Breast epithelium (tissue), 4 donors: ENCODE results near the gene ANKRD49. TPM values are rescaled to one million over a fixed set of nuclear protein-coding genes. Genes with fewer than 3 reads are reported as not detected.
"Not testable (repeated sequence)": the region's sequence is repeated elsewhere in the genome, so short reads cannot be mapped to it uniquely, and the experiment has no call there.

Experiments
- DNase-seq, 2 donors: peaks; one replicate each; pipeline ENCODE4 v3.0.0-alpha.2; 2019; ENCODE audit warnings: low spot score in 2 of 2
- H3K27ac ChIP-seq, 2 donors: fragments of 200-600 bp; sonication (generic) in 1 of 2; one replicate each; pipeline ENCODE4 v1.5.1; 2016 to 2019; ENCODE audit warnings: mild to moderate bottlenecking in 1 of 2
- H3K27me3 ChIP-seq, 2 donors: fragments of 200-600 bp; sonication (generic) in 1 of 2; one replicate each; pipeline versions ENCODE4 v1.5.1 to v1.6.0; 2017 to 2019; ENCODE audit warnings: control low read depth in 1 of 2, mild to moderate bottlenecking in 1 of 2
- H3K36me3 ChIP-seq: fragments of 200-600 bp; one replicate; pipeline ENCODE4 v1.5.1; 2019
- H3K4me1 ChIP-seq, 2 donors: fragments of 200-600 bp; sonication (generic); one replicate each; pipeline ENCODE4 v1.5.1; 2016 to 2019; ENCODE audit warnings: control low read depth in 1 of 2
- H3K4me3 ChIP-seq, 3 donors: fragments of 200-600 bp; sonication (generic); 1 replicate in 2 of 3; 2 replicates in 1 of 3; pipeline ENCODE4 v1.5.1; 2016 to 2019; ENCODE audit warnings: mild to moderate bottlenecking in 3 of 3, moderate library complexity in 2 of 3
- H3K9me3 ChIP-seq, 2 donors: fragments of 200-600 bp; sonication (generic) in 1 of 2; one replicate each; pipeline ENCODE4 v1.5.1; 2016 to 2019; ENCODE audit warnings: control low read depth in 1 of 2
- POLR2A ChIP-seq: fragments of 450-650 bp; IDR thresholded peaks from one replicate; pipeline ENCODE4 v1.6.1; 2016; ENCODE audit warnings: antibody characterized with exemption, mild to moderate bottlenecking, moderate library complexity
- POLR2AphosphoS5 ChIP-seq, 3 donors: sonication (generic); formaldehyde crosslinking; IDR thresholded peaks; one replicate each; pipeline ENCODE4 v1.6.1; 2017; ENCODE audit warnings: antibody characterized with exemption in 3 of 3
- intact Hi-C: fragments of 100-400 bp; cut with DNase I; formaldehyde crosslinking; loops from one replicate; pipeline ENCODE4 v1.15.1; 2023; ENCODE audit warnings: low total_unique reads
- total RNA-seq, 3 donors: library from RNA; depleted of rRNA; stranded (reverse); fragments of >200 nt; gene quantifications; one replicate each; pipeline ENCODE4 v1.1.0, GENCODE V29; 2016
- TF ChIP-seq, protein P1 (sequence below), 3 donors: fragments of 450-650 bp; IDR thresholded peaks; one replicate each; pipeline ENCODE4 v1.5.1; 2016 to 2017; ENCODE audit warnings: antibody characterized with exemption in 3 of 3, mild to moderate bottlenecking in 3 of 3, moderate library complexity in 3 of 3

Gene ANKRD49
- total RNA-seq, 3 donors from 2014 or later, result 18.4 to 23.6 (median 21.3) TPM

GRCh38 chr11:94494126-94494680 is 419 bp downstream of the ANKRD49 start:
- Histone ChIP-seq H3K4me3 (peak overlapping the region; percentile 90 to 96 (median 91)), H3K27ac (peak overlapping the region; percentile 85 to 87), H3K27me3 (no peaks in the 10 kb centered on the region), H3K4me1 (peaks cover 0 to 7% of the 10 kb centered on the region in 2 donors), H3K36me3 (no peaks in the 10 kb centered on the region), H3K9me3 (no peaks in the 10 kb centered on the region)
- TF ChIP-seq POLR2AphosphoS5 (IDR thresholded peaks at IDR 0.05), result no peak
- intact Hi-C loops, result no loop called here
- no peak for DNase-seq

DNA sequence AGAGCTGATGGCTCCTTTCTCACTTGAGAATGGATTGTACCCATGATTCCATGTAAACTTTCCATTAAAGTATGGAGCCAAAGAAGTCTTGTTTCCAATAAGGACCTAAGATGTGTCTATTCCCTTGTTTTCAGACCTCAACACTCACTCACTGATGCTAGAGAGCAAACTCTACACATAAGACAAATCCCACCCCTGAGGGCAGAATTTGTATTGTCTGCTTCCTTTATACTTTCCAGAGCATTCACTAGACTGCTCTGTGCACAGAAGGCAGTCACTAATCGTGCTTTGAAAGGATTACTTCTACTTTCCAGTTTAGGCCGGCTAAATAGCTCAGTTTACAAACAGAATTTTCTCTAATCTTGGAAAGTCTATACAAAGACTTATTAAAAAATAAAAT is 6.4 kb downstream of the ANKRD49 start:
- Histone ChIP-seq H3K4me1 (no peaks in the 10 kb centered on the region), H3K27me3 (no peaks in the 10 kb centered on the region), H3K36me3 (no peaks in the 10 kb centered on the region), H3K27ac (no peak overlapping the region), H3K9me3 (no peaks in the 10 kb centered on the region), H3K4me3 (no peak overlapping the region)
- TF ChIP-seq, protein P1, sequence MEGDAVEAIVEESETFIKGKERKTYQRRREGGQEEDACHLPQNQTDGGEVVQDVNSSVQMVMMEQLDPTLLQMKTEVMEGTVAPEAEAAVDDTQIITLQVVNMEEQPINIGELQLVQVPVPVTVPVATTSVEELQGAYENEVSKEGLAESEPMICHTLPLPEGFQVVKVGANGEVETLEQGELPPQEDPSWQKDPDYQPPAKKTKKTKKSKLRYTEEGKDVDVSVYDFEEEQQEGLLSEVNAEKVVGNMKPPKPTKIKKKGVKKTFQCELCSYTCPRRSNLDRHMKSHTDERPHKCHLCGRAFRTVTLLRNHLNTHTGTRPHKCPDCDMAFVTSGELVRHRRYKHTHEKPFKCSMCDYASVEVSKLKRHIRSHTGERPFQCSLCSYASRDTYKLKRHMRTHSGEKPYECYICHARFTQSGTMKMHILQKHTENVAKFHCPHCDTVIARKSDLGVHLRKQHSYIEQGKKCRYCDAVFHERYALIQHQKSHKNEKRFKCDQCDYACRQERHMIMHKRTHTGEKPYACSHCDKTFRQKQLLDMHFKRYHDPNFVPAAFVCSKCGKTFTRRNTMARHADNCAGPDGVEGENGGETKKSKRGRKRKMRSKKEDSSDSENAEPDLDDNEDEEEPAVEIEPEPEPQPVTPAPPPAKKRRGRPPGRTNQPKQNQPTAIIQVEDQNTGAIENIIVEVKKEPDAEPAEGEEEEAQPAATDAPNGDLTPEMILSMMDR (IDR thresholded peaks at IDR 0.05), result no peak
- TF ChIP-seq POLR2AphosphoS5 (IDR thresholded peaks at IDR 0.05), result no peak
- TF ChIP-seq POLR2A, result no peak
- DNase-seq, result no peak
- intact Hi-C loops, result no loop called here

GRCh38 chr11:94501522-94501921 is 7.7 kb downstream of the ANKRD49 start:
- no peaks in the 10 kb centered on the region for H3K36me3 ChIP-seq
- no peaks in the 10 kb centered on the region for H3K9me3 ChIP-seq
- TF ChIP-seq POLR2AphosphoS5 (IDR thresholded peaks at IDR 0.05) (no peak), POLR2A (no peak)
- TF ChIP-seq, protein P1 (IDR thresholded peaks at IDR 0.05), result no peak
- intact Hi-C loops, result no loop called here
- no peaks in the 10 kb centered on the region for H3K27me3 ChIP-seq
- H3K4me1 ChIP-seq, result no peaks in the 10 kb centered on the region
- H3K4me3 ChIP-seq, result no peak overlapping the region
- H3K27ac ChIP-seq, result no peak overlapping the region
- DNase-seq, result no peak

DNA sequence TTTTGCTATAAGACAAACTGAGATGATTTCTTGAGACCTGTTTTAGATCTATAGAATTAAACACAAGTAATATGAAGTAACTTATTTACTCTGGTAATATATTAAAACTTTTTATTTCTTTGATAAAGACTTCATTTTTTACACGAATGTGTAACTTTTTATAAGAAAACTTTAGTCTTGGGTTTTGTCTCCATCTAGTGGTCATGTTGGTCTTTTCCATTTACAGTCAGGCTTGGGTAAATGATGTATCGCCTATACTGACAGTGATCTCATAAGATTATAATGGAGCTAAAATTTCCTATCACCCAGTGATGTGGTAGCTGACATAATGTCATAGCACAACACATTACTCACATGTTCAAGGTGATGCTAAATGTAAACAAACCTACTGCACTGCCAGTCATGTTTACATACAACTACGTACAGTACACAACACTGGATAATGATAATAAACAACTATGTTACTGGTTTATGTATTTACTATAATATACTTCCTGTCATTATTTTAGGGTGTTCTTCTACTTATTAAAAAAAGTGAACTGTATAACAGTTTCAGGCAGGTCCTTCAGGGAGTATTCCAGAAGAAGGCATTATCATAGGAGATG is 11.0 kb downstream of the ANKRD49 start:
- intact Hi-C loops, result no loop called here
- Histone ChIP-seq H3K4me3 (no peak overlapping the region), H3K27me3 (no peaks in the 10 kb centered on the region), H3K27ac (no peak overlapping the region), H3K9me3 (no peaks in the 10 kb centered on the region), H3K4me1 (no peaks in the 10 kb centered on the region), H3K36me3 (no peaks in the 10 kb centered on the region)
- TF ChIP-seq POLR2A (no peak), POLR2AphosphoS5 (IDR thresholded peaks at IDR 0.05) (no peak)
- TF ChIP-seq, protein P1 (IDR thresholded peaks at IDR 0.05), result peak; percentile 47 to 55 (median 54)
- no peak for DNase-seq

- H3K9me3 ChIP-seq, H3K36me3 ChIP-seq, H3K27ac ChIP-seq, DNase-seq, intact Hi-C loops, H3K27me3 ChIP-seq, H3K4me1 ChIP-seq, H3K4me3 ChIP-seq: not testable (repeated sequence)
Measured at GRCh38 chr11:94506513-94506912, 12.7 kb downstream of the ANKRD49 start.

DNA sequence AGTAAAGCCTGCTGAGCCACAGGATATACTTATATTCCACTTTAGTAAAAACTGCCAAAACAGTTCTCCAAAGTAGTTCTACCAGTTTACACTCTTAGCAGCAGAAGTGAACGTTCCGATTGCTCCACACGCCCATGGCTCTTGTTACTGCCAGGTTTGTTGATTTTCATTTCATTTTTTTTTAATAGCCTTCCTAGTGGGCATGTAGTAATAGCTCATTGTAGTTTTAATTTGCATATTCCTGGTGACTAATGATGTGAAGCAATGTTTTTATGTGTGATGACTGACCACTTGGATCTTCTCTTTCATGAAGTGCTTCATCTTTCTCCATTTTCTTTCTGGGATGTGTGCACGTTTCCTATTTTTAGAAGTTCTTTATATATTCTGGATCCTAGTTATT is 13.7 kb downstream of the ANKRD49 start:
- H3K36me3 ChIP-seq, result no peaks in the 10 kb centered on the region
- no peaks in the 10 kb centered on the region for H3K9me3 ChIP-seq
- TF ChIP-seq POLR2AphosphoS5 (IDR thresholded peaks at IDR 0.05) (no peak), POLR2A (no peak)
- TF ChIP-seq, protein P1 (IDR thresholded peaks at IDR 0.05), result no peak
- H3K27ac ChIP-seq, result no peak overlapping the region
- no peak overlapping the region for H3K4me3 ChIP-seq
- no peaks in the 10 kb centered on the region for H3K4me1 ChIP-seq
- no peaks in the 10 kb centered on the region for H3K27me3 ChIP-seq
- DNase-seq, result no peak
- intact Hi-C loops, result no loop called here
